Breast epithelium (tissue), 3 donors: ENCODE measurements around the gene MT3.

Source experiments
- CTCF ChIP-seq, 3 donors: fragments of 450-650 bp; IDR thresholded peaks; one replicate each; pipeline ENCODE4 v1.5.1; 2016 to 2017; ENCODE audit warnings: antibody characterized with exemption in 3 of 3, mild to moderate bottlenecking in 3 of 3, moderate library complexity in 3 of 3
- POLR2A ChIP-seq: fragments of 450-650 bp; IDR thresholded peaks from one replicate; pipeline ENCODE4 v1.6.1; 2016; ENCODE audit warnings: antibody characterized with exemption, mild to moderate bottlenecking, moderate library complexity

- TF ChIP-seq CTCF (IDR thresholded peaks at IDR 0.05), result no peak
- TF ChIP-seq POLR2A, result no peak
Measured at GRCh38 chr16:56594292-56594619, 4.9 kb downstream of the MT3 start.
